Central memory CD8-positive, alpha-beta T cell (primary cell): ENCODE results near the gene LATS2.

Source experiments
- ATAC-seq: fragments of 150-1000 bp; cut with Tn5 transposase; replicated peaks from 2 replicates; pipeline ENCODE4 v1.10.0; 2022; ENCODE audit warnings: mild to moderate bottlenecking, moderate FRiP score, moderate number of reproducible peaks; ENCODE audit not compliant: poor library complexity, severe bottlenecking; ENCODE audit errors: extremely low read depth
- DNase-seq, 2 donors: peaks; one replicate each; pipeline ENCODE4 v3.0.0; 2021; ENCODE audit warnings: low spot score in 2 of 2
- H3K27ac Mint-ChIP-seq: one replicate; pipeline ENCODE4 v1.8.0; 2022; ENCODE audit warnings: low read depth, mild to moderate bottlenecking, moderate library complexity, mixed read lengths
- H3K27me3 Mint-ChIP-seq: one replicate; pipeline ENCODE4 v1.8.0; 2022; ENCODE audit warnings: mixed read lengths
- H3K36me3 Mint-ChIP-seq: one replicate; pipeline ENCODE4 v1.8.0; 2022; ENCODE audit warnings: mild to moderate bottlenecking, moderate library complexity, mixed read lengths; ENCODE audit not compliant: insufficient read depth
- H3K4me1 Mint-ChIP-seq: one replicate; pipeline ENCODE4 v1.8.0; 2022; ENCODE audit warnings: mixed read lengths
- H3K4me3 Mint-ChIP-seq: one replicate; pipeline ENCODE4 v1.8.0; 2022; ENCODE audit warnings: mild to moderate bottlenecking, moderate library complexity, mixed read lengths
- H3K9me3 Mint-ChIP-seq: one replicate; pipeline ENCODE4 v1.8.0; 2022; ENCODE audit warnings: mixed read lengths

Gene LATS2

DNA sequence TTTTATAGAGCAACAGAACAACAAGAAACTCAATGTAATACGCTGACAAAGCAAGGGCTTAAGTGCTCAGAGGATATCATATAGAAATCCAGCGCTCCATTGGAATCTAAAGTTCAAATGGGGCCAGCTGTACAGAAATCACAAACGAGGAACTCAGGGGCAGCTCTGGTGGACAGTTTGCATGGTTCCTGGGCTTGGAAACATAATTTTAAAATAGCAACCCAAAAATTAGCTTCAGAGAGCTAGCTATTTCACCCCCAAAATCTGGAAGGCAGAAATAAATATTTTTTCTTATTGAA lies 19.2 kb upstream of the LATS2 start:
- Mint-ChIP-seq H3K9me3 (no peaks in the 10 kb centered on the region), H3K4me1 (no peaks in the 10 kb centered on the region), H3K4me3 (no peak overlapping the region), H3K36me3 (peaks cover 3% of the 10 kb centered on the region), H3K27ac (no peak overlapping the region), H3K27me3 (peaks cover 32% of the 10 kb centered on the region)
- no peak for ATAC-seq
- no peak for DNase-seq

DNA sequence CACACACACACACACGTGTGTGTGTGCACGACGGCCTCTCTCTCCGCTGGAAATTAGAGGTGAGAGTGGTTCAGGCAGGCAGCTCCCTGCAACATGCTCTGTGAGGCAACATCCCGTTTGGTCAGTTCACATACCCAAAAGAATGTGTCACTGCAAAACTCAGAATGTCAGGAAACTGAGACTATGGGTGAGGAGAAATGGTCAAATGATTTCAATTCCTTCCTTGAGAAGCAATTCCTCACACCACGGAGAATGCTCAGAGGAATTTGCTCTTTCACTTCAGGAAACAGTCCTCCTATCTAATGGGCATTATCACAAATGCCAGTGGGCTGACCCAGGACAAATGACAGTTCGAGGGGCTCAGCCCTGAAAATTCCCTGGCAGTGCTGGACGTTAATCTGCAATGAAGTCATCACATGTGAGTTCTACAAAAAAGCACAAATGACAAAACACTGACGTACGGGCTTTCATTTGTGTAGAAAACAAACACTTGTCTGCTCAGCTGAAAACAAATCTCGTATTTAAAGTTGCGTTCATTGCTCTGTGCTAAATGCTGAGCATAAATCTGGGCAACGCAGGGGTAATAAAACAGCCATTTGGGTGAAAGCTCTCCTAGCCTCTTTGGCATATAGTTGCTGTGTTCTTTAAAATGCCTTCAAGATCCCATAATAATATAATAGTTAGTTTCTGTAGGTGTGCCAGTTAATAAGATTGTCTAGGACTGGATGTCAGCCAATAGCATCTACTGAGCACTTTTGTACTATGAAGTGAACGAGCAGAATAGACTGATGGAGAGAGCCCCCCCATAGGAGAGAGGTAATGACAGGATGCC lies 18.6 kb upstream of the LATS2 start:
- no peak overlapping the region for H3K27ac Mint-ChIP-seq
- no peaks in the 10 kb centered on the region for H3K9me3 Mint-ChIP-seq
- H3K27me3 Mint-ChIP-seq = peaks cover 30% of the 10 kb centered on the region
- no peak for ATAC-seq
- H3K36me3 Mint-ChIP-seq = peaks cover 3% of the 10 kb centered on the region
- DNase-seq = no peak
- H3K4me1 Mint-ChIP-seq = peaks cover 5% of the 10 kb centered on the region
- H3K4me3 Mint-ChIP-seq = no peak overlapping the region

DNA sequence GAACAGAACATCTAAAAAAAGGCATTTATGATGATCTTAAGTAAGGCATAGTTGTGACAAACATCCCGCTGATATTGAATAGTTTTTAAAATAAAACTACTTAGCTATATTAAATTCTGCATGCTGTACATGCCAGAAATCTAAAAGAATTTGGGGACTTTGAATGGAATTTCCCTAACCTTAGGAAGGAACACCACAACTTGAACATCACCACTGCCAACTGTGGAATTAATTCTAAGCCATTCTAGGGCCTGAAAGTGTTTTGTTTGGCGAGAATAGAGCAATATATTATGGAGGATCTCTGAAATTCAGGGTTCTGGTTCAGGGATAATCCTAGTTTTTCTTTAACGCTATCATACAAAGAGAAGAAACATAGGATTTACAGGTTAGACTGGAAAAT lies 17.8 kb upstream of the LATS2 start:
- peaks cover 13% of the 10 kb centered on the region for H3K4me1 Mint-ChIP-seq
- no peak overlapping the region for H3K4me3 Mint-ChIP-seq
- ATAC-seq = no peak
- H3K36me3 Mint-ChIP-seq = peaks cover 3% of the 10 kb centered on the region
- H3K27ac Mint-ChIP-seq = no peak overlapping the region
- H3K27me3 Mint-ChIP-seq = peaks cover 33% of the 10 kb centered on the region
- DNase-seq = no peak
- no peaks in the 10 kb centered on the region for H3K9me3 Mint-ChIP-seq

DNA sequence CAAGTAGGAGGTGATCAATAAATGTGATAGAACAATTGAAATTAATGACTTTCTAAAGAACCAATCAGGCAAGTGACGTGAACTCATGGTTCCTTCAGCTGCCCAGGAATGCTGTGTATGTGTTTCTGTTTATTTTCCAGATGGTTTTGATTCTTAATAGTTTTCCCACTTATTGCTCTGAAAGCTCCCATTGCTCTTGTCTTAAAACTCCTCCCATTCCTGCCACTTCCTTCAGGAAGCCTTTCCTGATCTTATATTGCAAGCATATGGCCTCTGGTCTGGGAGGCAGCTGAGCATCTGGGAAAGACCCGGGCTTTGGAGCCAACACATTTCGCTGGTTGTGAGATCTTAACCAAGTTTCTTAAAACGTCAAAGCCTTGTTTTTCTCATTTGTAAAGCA lies 17.1 kb upstream of the LATS2 start:
- no peak for DNase-seq
- H3K36me3 Mint-ChIP-seq = peaks cover 3% of the 10 kb centered on the region
- no peak overlapping the region for H3K27ac Mint-ChIP-seq
- H3K9me3 Mint-ChIP-seq = no peaks in the 10 kb centered on the region
- H3K4me1 Mint-ChIP-seq = peaks cover 17% of the 10 kb centered on the region
- H3K27me3 Mint-ChIP-seq = peaks cover 38% of the 10 kb centered on the region
- no peak for ATAC-seq
- H3K4me3 Mint-ChIP-seq = no peak overlapping the region

DNA sequence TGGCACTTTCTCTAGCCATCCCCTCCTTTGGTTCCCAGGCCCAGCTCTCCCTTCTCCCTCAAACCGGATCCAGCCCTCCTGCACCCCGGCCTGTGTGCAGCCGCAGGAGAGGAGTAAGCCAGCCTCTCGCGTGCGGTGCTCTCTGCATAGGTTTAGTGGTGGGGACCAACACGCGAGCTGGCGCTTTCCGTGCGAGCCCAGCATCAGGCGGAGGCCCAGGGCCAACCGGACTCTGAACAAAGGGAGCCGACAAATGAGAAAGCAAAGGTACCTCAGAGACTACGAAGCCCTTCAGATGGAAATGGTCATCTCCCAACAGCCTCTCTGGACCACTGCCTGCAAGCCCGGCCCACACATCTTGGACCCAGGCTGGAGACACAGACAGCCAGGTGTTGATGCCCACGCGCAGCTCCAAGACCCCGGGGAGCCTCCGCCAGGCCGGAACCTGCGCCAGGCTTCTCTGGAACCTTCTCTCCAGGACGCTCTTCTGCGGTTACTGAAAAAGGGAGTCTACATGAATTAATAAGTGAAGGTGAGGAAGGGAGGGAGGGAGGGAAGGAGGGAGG lies 16.5 kb upstream of the LATS2 start:
- Mint-ChIP-seq H3K4me1 (peaks cover 17% of the 10 kb centered on the region), H3K27ac (no peak overlapping the region), H3K4me3 (peak overlapping the region; percentile 39), H3K27me3 (peaks cover 38% of the 10 kb centered on the region), H3K36me3 (peaks cover 3% of the 10 kb centered on the region), H3K9me3 (no peaks in the 10 kb centered on the region)
- DNase-seq = no peak
- ATAC-seq = no peak

DNA sequence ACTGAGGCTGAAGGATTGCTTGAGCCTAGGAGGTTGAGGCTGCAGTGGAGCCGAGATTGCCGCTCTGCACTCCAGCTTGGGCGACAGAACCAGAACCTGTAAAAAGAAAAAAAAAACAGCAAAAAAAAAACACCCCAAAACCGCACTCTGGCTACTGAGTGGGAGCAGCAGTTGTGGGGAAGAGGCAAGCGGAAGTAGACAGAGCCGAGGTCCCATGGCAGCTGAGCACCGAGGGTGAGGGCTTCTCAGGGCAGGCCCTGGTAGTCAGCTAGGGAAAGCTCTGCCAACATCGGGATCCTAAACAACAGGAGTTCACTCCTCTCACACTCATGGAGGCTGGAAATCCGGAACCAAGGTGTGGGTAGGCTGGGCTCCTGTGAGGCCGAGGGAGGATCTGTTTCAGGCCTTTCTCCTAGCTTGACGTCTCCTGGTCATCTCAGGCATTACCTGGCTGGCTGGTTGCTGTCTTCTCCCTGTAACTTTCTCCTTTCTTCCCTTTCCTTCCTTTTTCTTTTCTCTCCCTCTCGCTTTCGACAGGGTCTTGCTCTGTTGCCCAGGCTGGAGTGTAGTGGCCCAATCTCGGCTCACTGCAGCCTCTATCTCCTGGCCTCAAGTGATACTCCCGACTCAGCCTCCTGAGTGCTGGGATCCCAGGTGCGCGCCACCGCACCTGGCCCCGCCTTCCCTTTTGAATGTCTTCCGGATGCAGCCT lies 15.8 kb upstream of the LATS2 start:
- no peak for ATAC-seq
- Mint-ChIP-seq H3K27me3 (peaks cover 38% of the 10 kb centered on the region), H3K9me3 (no peaks in the 10 kb centered on the region), H3K4me1 (peaks cover 17% of the 10 kb centered on the region), H3K36me3 (peaks cover 3% of the 10 kb centered on the region), H3K4me3 (peak overlapping the region; percentile 39), H3K27ac (no peak overlapping the region)
- no peak for DNase-seq

DNA sequence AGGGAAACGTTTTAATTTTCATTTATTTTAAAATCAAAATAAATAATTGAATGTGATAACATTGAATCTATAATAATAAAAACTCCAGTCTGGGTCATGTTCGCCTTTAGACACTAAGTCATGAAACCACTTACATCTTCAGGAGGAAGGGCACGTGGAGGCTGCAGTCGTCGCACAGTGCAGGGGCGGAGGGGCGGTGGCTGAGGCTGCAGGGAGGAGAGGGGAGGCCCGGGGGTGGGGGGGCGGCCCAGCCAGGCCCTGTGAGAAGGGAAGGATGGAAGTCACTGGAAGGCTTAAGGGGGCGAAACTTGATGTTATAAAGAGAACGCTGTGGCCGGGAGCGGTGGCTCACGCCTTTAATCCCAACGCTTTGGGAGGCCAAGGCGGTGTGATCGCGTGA lies 14.9 kb upstream of the LATS2 start:
- Mint-ChIP-seq H3K36me3 (peaks cover 3% of the 10 kb centered on the region), H3K9me3 (no peaks in the 10 kb centered on the region), H3K4me3 (peak overlapping the region; percentile 20), H3K27ac (no peak overlapping the region), H3K4me1 (peaks cover 17% of the 10 kb centered on the region), H3K27me3 (peaks cover 38% of the 10 kb centered on the region)
- DNase-seq (no peak), ATAC-seq (no peak)

DNA sequence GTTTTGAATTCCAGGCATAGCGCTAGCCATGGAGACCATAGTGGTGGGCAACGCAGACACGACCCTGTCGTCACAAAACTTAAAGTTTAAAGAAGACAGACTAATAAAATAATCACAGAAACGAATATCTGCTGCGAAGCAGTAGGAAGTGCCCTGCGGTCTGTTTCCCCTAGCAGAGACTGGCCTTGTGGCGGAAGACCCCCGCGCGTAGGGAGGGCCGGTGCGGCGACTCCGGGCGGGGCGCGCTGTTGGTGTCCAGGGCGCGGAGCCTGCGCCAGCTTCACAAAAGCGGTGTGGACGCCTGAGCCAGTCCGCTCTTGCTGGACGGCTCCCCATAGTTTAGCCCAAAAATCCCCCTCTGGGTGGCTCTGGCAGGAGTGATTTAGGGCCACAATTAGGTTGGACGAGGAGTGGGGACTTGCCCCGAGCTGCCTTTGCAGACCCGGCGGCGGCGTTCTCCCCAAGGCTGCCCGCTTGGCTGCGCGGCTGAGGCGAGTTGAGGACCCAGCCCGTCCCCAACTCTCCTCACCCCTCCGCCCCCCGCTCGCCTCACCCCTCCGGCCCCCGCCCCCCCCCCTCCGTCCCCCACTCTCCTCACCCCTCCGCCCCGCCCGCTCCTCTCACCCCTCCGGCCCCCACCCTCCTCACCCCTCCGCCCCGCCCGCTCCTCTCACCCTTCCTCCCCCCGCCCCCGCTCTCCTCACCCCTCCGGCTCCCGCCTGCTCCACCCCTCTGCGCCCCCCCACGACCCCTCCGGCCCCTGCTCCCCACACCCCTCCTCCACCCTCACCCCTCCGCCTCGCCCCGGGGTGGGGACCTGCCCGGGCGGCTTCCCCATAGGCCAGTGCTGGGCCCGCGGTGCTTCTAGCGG lies 14.2 kb upstream of the LATS2 start:
- ATAC-seq = peak; percentile 38
- peak overlapping the region; percentile 77 for H3K4me3 Mint-ChIP-seq

DNA sequence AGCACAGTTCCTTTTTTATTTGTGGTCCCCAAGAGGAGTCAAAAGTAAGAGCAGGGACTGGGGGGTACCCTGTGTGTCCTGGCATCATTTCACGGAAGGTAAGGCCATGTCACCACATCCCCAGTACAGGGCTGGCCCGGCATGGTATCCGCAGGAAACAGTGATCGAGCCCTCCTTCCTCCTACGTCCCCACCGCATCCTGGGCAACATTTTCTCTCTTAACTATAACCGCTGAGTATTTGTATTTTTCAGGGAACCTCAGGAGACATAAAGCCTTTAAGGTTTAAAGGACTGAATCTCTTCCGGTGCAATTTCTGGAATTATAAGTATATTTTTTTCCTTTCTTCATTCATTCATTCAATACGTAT lies 13.6 kb upstream of the LATS2 start:
- no peak for DNase-seq

More for the DNA sequence above, 14.2 kb upstream of the LATS2 start:
- peaks cover 38% of the 10 kb centered on the region for H3K27me3 Mint-ChIP-seq
- peaks cover 17% of the 10 kb centered on the region for H3K4me1 Mint-ChIP-seq
- DNase-seq = no peak
- H3K27ac Mint-ChIP-seq = peak overlapping the region; percentile 78
- H3K9me3 Mint-ChIP-seq = no peaks in the 10 kb centered on the region
- H3K36me3 Mint-ChIP-seq = peaks cover 3% of the 10 kb centered on the region

DNA sequence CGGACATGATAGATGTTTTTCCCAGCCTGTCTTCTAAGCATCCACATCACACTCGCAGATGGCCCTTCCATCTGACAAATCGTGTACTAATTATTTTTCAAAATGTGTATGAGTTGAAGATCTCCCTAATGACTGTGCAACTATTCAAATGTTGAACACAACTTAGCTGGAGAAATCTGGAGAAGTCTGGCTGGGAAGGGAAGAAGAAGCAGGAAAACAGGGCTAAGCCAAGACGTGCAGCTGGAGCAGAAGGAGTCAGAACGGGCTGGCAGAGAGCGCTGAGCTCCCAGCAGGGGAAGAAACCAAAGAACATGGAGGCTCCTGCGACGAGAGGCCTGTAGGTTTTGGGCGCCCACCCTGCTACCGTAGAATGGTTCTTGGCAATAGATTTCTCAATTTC lies 13.2 kb upstream of the LATS2 start:
- peaks cover 38% of the 10 kb centered on the region for H3K27me3 Mint-ChIP-seq
- H3K36me3 Mint-ChIP-seq = peaks cover 3% of the 10 kb centered on the region

More for the DNA sequence above, 13.6 kb upstream of the LATS2 start:
- no peaks in the 10 kb centered on the region for H3K9me3 Mint-ChIP-seq
- peaks cover 17% of the 10 kb centered on the region for H3K4me1 Mint-ChIP-seq
- peak; percentile 49 for ATAC-seq
- peak overlapping the region; percentile 78 for H3K27ac Mint-ChIP-seq
- H3K27me3 Mint-ChIP-seq = peaks cover 38% of the 10 kb centered on the region
- peak overlapping the region; percentile 77 for H3K4me3 Mint-ChIP-seq
- H3K36me3 Mint-ChIP-seq = peaks cover 3% of the 10 kb centered on the region

DNA sequence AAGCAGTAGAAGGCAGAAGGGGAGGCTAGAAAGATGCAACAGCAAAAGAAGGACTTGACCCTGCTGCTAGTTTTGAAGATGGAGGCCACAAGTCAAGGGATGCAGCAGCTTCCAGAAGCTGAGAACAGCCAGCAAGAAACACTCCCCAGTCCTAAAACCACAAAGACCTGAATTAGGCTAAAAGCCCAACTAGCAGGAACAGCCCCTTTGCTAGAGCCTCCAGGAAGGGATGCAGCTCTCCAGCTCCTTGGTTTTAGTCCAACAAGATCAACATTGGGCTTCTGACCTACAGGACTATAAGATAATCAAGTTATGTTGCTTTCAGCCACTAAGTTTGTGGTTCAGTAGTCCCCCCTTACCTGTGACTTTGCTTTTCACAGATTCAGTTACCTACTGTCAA lies 10.5 kb upstream of the LATS2 start:
- no peak overlapping the region for H3K27ac Mint-ChIP-seq
- peaks cover 17% of the 10 kb centered on the region for H3K4me1 Mint-ChIP-seq
- no peaks in the 10 kb centered on the region for H3K9me3 Mint-ChIP-seq
- no peaks in the 10 kb centered on the region for H3K36me3 Mint-ChIP-seq
- H3K27me3 Mint-ChIP-seq = peaks cover 21% of the 10 kb centered on the region
- no peak overlapping the region for H3K4me3 Mint-ChIP-seq
- ATAC-seq (no peak), DNase-seq (no peak)

More for the DNA sequence above, 13.2 kb upstream of the LATS2 start:
- ATAC-seq = no peak
- peak overlapping the region; percentile 78 for H3K27ac Mint-ChIP-seq
- no peaks in the 10 kb centered on the region for H3K9me3 Mint-ChIP-seq
- DNase-seq = no peak
- H3K4me1 Mint-ChIP-seq = peaks cover 17% of the 10 kb centered on the region
- peak overlapping the region; percentile 77 for H3K4me3 Mint-ChIP-seq

DNA sequence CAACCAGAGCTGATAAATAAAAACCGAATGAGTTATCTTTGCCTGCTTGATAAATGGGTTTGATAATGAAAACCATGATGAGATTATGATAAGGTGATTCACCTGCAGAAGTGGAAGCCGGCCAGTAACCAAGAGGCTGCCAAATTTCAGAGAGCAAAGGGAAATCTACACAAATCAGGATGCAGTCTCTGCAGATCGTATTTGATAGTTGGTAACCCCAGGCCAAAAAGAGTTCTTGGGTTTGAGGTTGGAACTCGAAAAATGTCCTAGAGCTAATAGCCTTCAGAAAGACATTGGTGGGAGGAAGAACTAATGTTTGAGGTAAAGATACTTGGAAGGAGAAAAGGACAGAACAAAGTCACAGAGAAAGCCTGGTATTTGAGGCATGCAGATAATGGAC lies 9.6 kb upstream of the LATS2 start:
- ATAC-seq = no peak
- Mint-ChIP-seq H3K27me3 (peaks cover 16% of the 10 kb centered on the region), H3K36me3 (no peaks in the 10 kb centered on the region), H3K4me3 (no peak overlapping the region), H3K4me1 (peaks cover 17% of the 10 kb centered on the region), H3K27ac (no peak overlapping the region), H3K9me3 (no peaks in the 10 kb centered on the region)
- no peak for DNase-seq
